Measurements from ENCODE around the gene GTSF1L.
"Not testable (repeated sequence)": the region's sequence is repeated elsewhere in the genome, so short reads cannot be mapped to it uniquely, and the experiment has no call there.

Gene GTSF1L

DNA sequence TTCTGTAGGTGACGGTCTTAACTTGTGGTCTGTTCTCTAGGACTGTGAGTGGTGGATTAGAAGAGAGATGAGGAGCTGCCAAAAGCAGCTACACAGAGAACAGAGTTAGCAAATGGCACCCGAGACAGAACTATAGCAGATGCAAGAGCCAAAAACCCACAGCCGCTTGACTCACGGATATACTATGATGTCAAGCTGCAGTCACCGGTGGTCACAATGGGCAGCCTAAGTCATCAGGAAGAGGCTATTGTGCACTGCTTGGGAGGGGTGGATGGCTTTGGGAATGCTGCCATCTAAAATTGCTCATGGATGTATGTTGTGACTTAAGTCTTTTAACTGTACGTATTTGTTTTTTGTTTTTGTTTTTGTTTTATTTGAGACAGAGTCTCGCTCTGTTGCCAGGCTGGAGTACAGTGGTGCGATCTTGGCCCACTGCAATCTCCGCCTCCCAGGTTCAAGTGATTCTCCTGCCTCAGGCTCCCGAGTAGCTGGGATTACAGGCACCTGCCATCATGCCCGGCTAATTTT lies at the start of gene GTSF1L:
Gene GTSF1L, minus strand, starts transcription at position 192 of the 528 bp plus-strand sequence. CDS start 308 bp downstream, outside the sequence.
- FAIRE-seq, result no peak

GRCh38 chr20:43774754-43775153 lies 48.0 kb upstream of the GTSF1L start:
- no peak for FAIRE-seq

DNA sequence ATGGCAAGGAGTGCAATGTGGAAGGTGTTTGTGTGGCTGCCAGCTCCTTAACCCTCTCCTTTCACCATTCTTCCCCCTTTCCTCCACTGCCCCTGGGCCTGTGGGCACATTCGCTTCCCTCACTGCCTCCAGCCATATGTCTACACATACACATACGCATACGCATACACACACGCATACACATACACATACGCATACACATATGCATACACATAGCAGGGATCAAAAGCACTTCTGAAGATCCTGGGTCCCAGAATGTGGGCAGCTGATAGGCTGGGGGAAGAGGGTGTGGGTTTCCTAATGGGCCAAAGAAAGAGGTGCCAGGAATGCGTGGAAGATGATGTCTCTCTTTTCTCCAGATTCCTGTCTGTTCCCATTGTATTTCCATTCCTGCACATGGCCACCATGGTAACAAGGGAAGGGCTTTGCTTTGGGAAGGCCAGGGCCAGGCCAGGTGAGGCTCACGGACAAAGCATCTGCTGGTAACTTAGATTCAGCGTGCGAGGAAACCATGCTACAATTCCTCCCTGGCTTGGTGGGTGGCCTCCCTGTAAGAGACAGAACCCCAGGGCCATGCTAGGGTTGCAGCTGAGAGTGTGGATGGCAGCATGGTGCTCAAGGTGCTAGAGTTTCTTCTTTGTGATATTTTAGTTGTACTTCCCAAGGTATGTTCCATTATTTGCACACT lies 44.8 kb upstream of the GTSF1L start:
- no peak for FAIRE-seq

- FAIRE-seq, result no peak
Observed at GRCh38 chr20:43770342-43770741, 43.5 kb upstream of the GTSF1L start.

GRCh38 chr20:43767686-43768474 lies 41.1 kb upstream of the GTSF1L start:
- FAIRE-seq, result no peak

DNA sequence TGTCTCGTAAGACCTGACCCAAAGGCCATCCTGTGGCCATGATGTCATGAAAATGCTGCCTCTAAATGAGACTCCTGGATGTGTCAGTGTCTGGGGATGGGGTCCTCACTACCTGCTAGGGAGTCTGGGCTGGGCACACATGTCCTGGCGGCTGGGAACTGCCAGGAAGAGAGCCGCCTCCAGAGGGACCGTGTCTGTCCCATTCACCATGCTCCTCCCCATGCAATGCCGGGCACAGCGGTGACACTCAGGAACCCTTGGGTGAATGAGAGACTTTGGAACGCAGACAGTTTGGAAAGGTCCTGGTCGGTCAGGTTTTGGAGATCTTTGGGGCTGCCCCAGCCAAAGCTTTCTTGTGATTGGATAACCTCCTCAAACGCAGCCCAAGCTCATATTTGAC lies 40.1 kb upstream of the GTSF1L start:
- no peak for FAIRE-seq

GRCh38 chr20:43766385-43766784 lies 39.6 kb upstream of the GTSF1L start:
- FAIRE-seq, result no peak

- FAIRE-seq, result no peak
Observed at GRCh38 chr20:43765916-43766315, 39.1 kb upstream of the GTSF1L start.

DNA sequence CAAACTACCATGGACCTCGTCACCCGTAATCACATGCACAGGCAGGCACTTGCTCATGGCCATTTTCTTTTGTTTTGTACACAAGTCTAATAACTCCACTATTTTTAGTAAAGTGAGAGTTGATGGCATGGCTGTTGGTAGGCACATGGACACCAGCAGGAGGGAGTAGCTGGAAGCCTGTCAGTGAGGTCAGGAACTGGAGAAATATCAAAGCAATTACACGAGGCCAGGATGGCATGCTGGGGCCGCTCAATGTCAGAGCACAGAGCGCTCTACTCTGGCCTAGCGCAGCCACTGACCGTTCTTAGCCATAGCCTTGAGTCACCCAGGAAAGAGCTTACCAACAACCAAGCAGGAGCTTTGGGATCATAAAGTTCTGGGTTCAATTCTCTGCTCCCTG lies 36.1 kb upstream of the GTSF1L start:
- no peak for FAIRE-seq

DNA sequence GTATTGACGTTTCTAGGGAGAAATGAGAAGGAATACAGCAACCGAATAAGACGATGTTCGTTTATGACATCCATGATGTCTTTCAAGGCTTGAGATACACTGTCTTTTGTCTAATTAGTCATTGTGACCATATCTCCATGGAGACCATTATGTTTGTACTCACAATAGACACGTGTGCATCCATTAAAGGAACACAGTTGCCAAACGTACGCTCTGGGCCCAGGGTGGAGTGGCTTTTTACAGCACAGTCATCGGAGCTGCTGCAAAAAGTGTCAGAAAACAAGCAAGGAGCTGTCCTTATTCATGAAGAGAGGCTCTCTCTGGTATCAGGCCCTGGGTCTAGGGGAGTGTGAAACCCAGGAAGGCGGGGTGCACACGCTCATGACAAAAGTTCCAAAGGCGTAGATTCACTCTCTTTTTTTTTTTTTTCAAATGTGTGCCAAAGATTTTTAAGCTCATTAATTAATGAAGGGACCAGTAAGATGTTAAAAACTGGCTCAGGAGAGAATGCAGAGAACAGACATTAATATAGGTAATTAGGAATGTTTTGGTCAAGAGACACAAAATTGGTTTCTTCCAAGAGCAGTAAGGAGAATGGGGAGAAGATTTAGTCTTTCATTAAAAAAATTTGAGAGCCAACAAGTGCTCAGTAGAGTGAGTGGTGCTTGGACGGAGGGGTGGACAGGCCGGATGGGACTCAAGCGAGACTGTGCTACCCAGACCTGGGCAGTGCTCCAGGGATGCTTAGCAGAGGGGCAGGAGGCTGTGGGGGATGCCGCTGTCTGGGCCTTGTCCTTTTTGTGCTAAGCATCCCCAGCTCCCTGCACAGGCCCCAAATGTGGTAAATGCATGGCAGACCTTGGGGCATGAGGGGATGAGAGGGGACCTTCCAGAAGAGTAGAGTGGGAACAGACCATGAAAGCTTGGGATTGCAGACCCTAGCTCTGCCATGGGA lies 34.9 kb upstream of the GTSF1L start:
- no peak for FAIRE-seq

GRCh38 chr20:43757888-43758287 lies 31.1 kb upstream of the GTSF1L start:
- FAIRE-seq, result not testable (repeated sequence)

GRCh38 chr20:43755851-43756250 lies 29.0 kb upstream of the GTSF1L start:
- FAIRE-seq, result no peak

DNA sequence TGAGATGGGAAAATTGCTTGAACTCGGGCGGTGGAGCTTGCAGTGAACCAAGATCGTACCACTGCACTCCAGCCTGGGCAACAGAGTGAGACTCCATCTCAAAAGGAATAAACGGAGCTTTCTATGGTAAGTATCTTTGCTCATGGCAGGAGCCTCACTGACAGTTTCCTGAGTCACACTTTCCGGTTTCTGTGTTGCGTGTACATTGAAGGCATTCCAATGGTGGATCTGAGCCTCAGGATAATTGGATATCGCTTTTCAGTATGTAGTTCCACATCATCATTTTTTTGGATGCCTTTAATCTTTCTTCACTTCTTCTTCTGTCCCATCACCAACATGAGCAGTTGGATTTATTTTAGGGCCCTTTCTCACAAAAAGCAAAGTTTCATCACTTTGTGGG lies 28.6 kb upstream of the GTSF1L start:
- no peak for FAIRE-seq

GRCh38 chr20:43752561-43753301 lies 25.9 kb upstream of the GTSF1L start:
- FAIRE-seq, result no peak

DNA sequence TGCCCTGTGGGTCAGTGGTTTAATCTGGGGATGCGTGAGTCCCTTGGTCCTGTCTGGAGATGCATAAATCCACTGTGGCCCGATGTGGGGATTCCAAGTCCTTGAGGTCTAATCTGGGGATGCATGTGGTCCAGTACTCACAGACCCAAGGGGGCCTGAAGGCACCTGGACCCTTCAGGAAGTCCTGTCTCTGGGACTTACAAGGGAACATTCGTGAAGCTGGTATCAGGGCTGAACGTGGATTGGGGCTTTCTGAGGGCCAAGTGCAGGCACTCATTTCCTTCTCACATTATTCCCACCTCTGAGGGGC lies 25.2 kb upstream of the GTSF1L start:
- no peak for FAIRE-seq

- no peak for FAIRE-seq
Observed at GRCh38 chr20:43751167-43752050, 24.6 kb upstream of the GTSF1L start.

DNA sequence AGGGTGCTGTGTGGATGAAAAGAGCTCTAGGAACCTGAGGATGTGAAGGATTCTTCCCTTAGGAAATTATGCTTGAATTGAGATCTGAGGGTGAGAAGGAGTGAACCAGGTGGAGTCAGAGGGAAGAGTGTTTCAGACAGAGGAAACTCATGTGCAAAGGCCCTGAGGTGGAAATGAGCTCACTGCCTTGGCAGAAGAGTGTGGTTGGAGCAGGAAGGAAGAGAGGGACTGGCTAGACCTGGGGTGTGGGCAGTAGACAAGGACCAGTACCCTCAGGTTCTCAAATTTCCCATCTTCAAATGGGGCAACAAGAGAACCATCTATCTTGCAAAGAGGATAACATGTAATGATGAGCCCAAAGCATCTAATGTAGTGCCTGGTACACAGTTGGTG lies 24.0 kb upstream of the GTSF1L start:
- FAIRE-seq, result no peak

- no peak for FAIRE-seq
Observed at GRCh38 chr20:43749734-43750294, 23.0 kb upstream of the GTSF1L start.

DNA sequence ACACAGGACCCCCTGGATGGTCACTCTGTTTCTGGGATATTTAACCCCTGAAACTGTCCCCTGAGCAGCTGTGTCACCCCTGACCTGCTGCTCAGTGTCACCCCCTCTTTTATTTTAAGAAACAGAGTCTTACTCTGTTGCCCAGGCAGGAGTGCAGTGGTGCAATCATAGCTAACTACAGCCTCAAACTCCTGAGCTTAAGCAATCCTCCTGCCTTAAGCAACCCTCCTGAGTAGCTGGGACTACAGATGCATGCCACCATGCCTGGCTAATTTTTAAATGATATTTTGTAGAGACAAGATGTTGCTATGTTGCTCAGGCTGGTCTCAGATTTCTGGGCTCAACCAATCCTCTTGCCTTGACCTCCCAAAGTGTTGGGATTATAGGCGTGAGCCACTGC lies 21.5 kb upstream of the GTSF1L start:
- no peak for FAIRE-seq

DNA sequence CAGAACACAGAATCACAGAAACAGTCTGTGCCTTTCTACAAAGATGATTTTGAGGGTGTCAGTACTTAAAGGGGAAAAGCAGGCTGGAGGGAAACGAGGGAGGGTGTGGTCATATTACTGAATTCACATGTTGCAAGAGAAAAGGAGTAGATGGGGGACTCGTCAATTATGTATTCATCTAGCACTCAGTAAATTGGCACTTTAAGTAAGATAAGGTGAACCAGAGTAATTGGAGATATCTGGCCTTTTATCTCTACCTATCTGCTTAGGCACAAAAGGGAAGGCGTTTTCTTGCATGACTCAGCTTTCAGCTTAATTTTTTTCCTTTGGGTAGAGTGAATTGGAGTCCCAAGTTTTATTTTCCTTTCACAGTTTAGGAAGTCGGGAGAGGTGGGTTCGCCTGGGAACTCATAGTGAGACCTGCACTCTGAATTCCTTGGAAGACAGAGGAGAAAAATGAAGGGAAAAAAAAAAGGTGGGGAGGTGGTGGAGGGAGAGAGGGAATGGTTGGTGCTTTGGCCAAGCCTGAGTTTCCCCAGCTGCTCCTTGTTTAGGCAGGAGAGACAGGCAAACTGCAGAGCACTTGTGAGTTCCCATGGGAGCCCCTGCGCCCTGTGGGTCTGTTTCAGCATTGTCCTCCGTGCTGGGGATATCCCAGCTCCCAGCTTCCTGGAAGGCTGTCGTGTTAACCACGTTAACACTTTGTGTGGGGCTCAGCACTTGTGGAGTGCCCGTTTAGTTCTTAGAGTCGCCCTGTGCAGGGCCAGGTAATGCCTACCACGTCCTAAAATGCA lies 19.7 kb upstream of the GTSF1L start:
- FAIRE-seq, result no peak
